ENCODE data around the gene IRAK3.
A peak's percentile ranks its signal among the peaks of the same experiment; 100 is the strongest.
"Not testable (repeated sequence)": the region's sequence is repeated elsewhere in the genome, so short reads cannot be mapped to it uniquely, and the experiment has no call there.

The IRAK3 gene

GRCh38 chr12:66217342-66217917 is 28.4 kb downstream of the IRAK3 start:
- no peak for DNase-seq

- DNase-seq = no peak
These were observed 39.4 kb downstream of the IRAK3 start for GRCh38 chr12:66228462-66228861.

GRCh38 chr12:66232263-66232662 is 43.2 kb downstream of the IRAK3 start:
- DNase-seq = no peak

GRCh38 chr12:66234037-66234693 is 45.2 kb downstream of the IRAK3 start:
- peak; percentile 18 for DNase-seq

- DNase-seq = peak; percentile 48
These were observed 46.0 kb downstream of the IRAK3 start for GRCh38 chr12:66234773-66235625.

GRCh38 chr12:66235626-66236281 is 46.7 kb downstream of the IRAK3 start:
- no peak for DNase-seq

- DNase-seq = not testable (repeated sequence)
These were observed 47.3 kb downstream of the IRAK3 start for GRCh38 chr12:66236282-66236675.

GRCh38 chr12:66236969-66237368 is 48.0 kb downstream of the IRAK3 start:
- DNase-seq = no peak

- no peak for DNase-seq
These were observed 48.6 kb downstream of the IRAK3 start for GRCh38 chr12:66237505-66238175.

GRCh38 chr12:66239295-66239694 is 50.3 kb downstream of the IRAK3 start:
- DNase-seq = no peak

GRCh38 chr12:66240096-66240820 is 51.2 kb downstream of the IRAK3 start:
- DNase-seq = no peak

- no peak for DNase-seq
These were observed 52.3 kb downstream of the IRAK3 start for GRCh38 chr12:66241061-66242043.

- DNase-seq = no peak
These were observed 53.3 kb downstream of the IRAK3 start for GRCh38 chr12:66242311-66242710.

- DNase-seq = no peak
These were observed 54.9 kb downstream of the IRAK3 start for GRCh38 chr12:66243911-66244310.

- DNase-seq = no peak
These were observed 55.4 kb downstream of the IRAK3 start for GRCh38 chr12:66244446-66244845.

- DNase-seq = no peak
These were observed 58.7 kb downstream of the IRAK3 start for GRCh38 chr12:66247741-66248140.

GRCh38 chr12:66251049-66251448 is 62.0 kb downstream of the IRAK3 start:
- no peak for DNase-seq

GRCh38 chr12:66252771-66253170 is 63.8 kb downstream of the IRAK3 start:
- no peak for DNase-seq

GRCh38 chr12:66255737-66256136 is 66.7 kb downstream of the IRAK3 start:
- no peak for DNase-seq

- DNase-seq = no peak
These were observed 69.0 kb downstream of the IRAK3 start for GRCh38 chr12:66258011-66258410.

GRCh38 chr12:66262737-66263136 is 73.7 kb downstream of the IRAK3 start:
- DNase-seq = no peak

Data from CD4-positive, alpha-beta T cell treated with Interleukin-6 for 4 hours (primary cell).